ENCODE results near the gene TMBIM1.

- no peak for TF ChIP-seq POLR2A (IDR thresholded peaks at IDR 0.05)
- TF ChIP-seq CTCF (IDR thresholded peaks at IDR 0.05): no peak
Observed at GRCh38 chr2:218291318-218292047, 820 bp downstream of the TMBIM1 start.
